Neural progenitor cell (in vitro differentiated cells): Measurements from ENCODE around the gene EPHA3. TPM values are rescaled to one million over a fixed set of nuclear protein-coding genes. Genes with fewer than 3 reads are reported as not detected.
A peak's percentile ranks its signal among the peaks of the same experiment; 100 is the strongest.

Source experiments
- DNase-seq: peaks from one replicate; pipeline ENCODE4 v3.0.0-alpha.2; 2016; ENCODE audit warnings: low spot score
- H2AFZ ChIP-seq: fragments of 200-600 bp; sonication (generic); replicated peaks from 2 replicates; pipeline ENCODE4 v1.6.1; 2016; ENCODE audit warnings: antibody characterized with exemption
- H3F3A ChIP-seq: fragments of 200-600 bp; sonication (generic); 2 replicates; pipeline ENCODE4 v1.6.1; 2016; ENCODE audit warnings: antibody characterized with exemption, low read depth
- H3K27ac ChIP-seq: fragments of 200-600 bp; sonication (generic); 2 replicates; pipeline ENCODE4 v1.5.1; 2016; ENCODE audit warnings: mild to moderate bottlenecking
- H3K27me3 ChIP-seq: fragments of 200-600 bp; sonication (generic); 2 replicates; pipeline ENCODE4 v1.6.1; 2016; ENCODE audit warnings: mild to moderate bottlenecking, moderate library complexity
- H3K36me3 ChIP-seq: fragments of 200-600 bp; sonication (generic); 2 replicates; pipeline ENCODE4 v1.5.1; 2016
- H3K4me1 ChIP-seq: fragments of 200-600 bp; sonication (generic); 2 replicates; pipeline ENCODE4 v1.6.1; 2016; ENCODE audit warnings: mixed run types
- H3K4me2 ChIP-seq: fragments of 200-600 bp; sonication (generic); 2 replicates; pipeline ENCODE4 v1.6.1; 2016
- H3K4me3 ChIP-seq: fragments of 200-600 bp; sonication (generic); 2 replicates; pipeline ENCODE4 v1.5.1; 2016
- H3K79me2 ChIP-seq: fragments of 200-600 bp; sonication (generic); 2 replicates; pipeline ENCODE4 v1.6.1; 2016; ENCODE audit warnings: low read depth
- H3K9ac ChIP-seq: fragments of 200-600 bp; sonication (generic); 2 replicates; pipeline ENCODE4 v1.6.1; 2016
- H3K9me3 ChIP-seq: fragments of 200-600 bp; sonication (generic); 2 replicates; pipeline ENCODE4 v1.5.1; 2016; ENCODE audit warnings: low read depth
- H4K20me1 ChIP-seq: fragments of 200-600 bp; sonication (generic); 2 replicates; pipeline ENCODE4 v1.6.1; 2016; ENCODE audit warnings: low read depth
- H3K27ac Mint-ChIP-seq: 3 replicates; pipeline ENCODE4 v1.8.0; 2021; ENCODE audit warnings: mixed read lengths
- H3K27me3 Mint-ChIP-seq: 2 replicates; pipeline ENCODE4 v1.8.0; 2022; ENCODE audit warnings: low read depth, mild to moderate bottlenecking, inconsistent platforms, moderate library complexity, mixed read lengths; ENCODE audit not compliant: insufficient read depth
- H3K36me3 Mint-ChIP-seq: 3 replicates; pipeline ENCODE4 v1.8.0; 2021; ENCODE audit warnings: mixed read lengths
- H3K4me1 Mint-ChIP-seq: 3 replicates; pipeline ENCODE4 v1.8.0; 2021; ENCODE audit warnings: mixed read lengths
- H3K4me3 Mint-ChIP-seq: 3 replicates; pipeline ENCODE4 v1.8.0; 2021; ENCODE audit warnings: mild to moderate bottlenecking, moderate library complexity, mixed read lengths
- H3K9me3 Mint-ChIP-seq: 3 replicates; pipeline ENCODE4 v1.8.0; 2020; ENCODE audit warnings: mixed read lengths
- CTCF ChIP-seq: fragments of 200-600 bp; sonication (generic); IDR thresholded peaks from 2 replicates; pipeline ENCODE4 v1.5.1; 2017; ENCODE audit warnings: antibody characterized with exemption, mild to moderate bottlenecking
- EZH2 ChIP-seq: fragments of 200-600 bp; sonication (generic); IDR thresholded peaks from 2 replicates; pipeline ENCODE4 v1.6.1; 2017; ENCODE audit warnings: antibody characterized with exemption, mild to moderate bottlenecking, moderate library complexity
- EZH2phosphoT487 ChIP-seq: fragments of 200-600 bp; sonication (generic); IDR thresholded peaks from 2 replicates; pipeline ENCODE4 v1.6.1; 2017; ENCODE audit warnings: antibody characterized with exemption
- total RNA-seq: library from RNA; depleted of rRNA; stranded (reverse); fragments of >200 nt; gene quantifications from 2 replicates; pipeline ENCODE4 v1.2.3, GENCODE V29; 2015; ENCODE audit warnings: low replicate concordance

EPHA3 gene
- total RNA-seq, 1 donor from 2014 or later, result 0.36 TPM

DNA sequence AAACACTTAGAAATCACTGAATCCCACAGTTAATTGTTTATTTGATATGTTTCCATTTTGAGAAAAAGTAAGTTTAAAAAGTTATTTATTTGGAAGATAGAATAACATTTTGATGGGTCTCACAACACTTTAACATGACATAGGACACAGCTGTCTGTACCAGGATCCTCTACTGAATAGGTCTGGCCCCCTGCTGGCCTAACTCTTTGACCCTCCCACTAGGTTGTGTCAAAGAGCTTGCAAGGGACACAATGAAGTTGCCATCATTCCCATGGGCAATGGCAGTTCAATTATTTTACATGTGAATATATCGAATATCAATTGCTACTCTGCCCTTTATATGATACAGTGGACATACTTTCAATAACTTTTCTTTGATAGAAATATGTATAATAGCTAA is 138.9 kb downstream of the EPHA3 start:
- Mint-ChIP-seq H3K27me3 (no peaks in the 10 kb centered on the region), H3K9me3 (peaks cover 8% of the 10 kb centered on the region), H3K4me3 (no peak overlapping the region), H3K27ac (peak overlapping the region; percentile 37), H3K36me3 (peaks cover 9% of the 10 kb centered on the region), H3K4me1 (peaks cover 52% of the 10 kb centered on the region)
- no peaks in the 10 kb centered on the region for H3K9me3 ChIP-seq
- H3K4me1 ChIP-seq, result peaks cover 17% of the 10 kb centered on the region
- no peaks in the 10 kb centered on the region for H3K27me3 ChIP-seq
- TF ChIP-seq CTCF, result peak; percentile 31
- no peak for TF ChIP-seq EZH2
- H3K36me3 ChIP-seq, result no peaks in the 10 kb centered on the region
- no peak overlapping the region for H3K9ac ChIP-seq
- no peaks in the 10 kb centered on the region for H3F3A ChIP-seq
- H2AFZ ChIP-seq, result no peak overlapping the region
- no peak overlapping the region for H3K27ac ChIP-seq
- no peak overlapping the region for H3K4me3 ChIP-seq
- peak; percentile 68 for DNase-seq
- H3K79me2 ChIP-seq, result no peaks in the 10 kb centered on the region
- H3K4me2 ChIP-seq, result no peak overlapping the region
- H4K20me1 ChIP-seq, result no peaks in the 10 kb centered on the region

- Mint-ChIP-seq H3K4me1 (peaks cover 50% of the 10 kb centered on the region), H3K4me3 (no peak overlapping the region), H3K36me3 (peaks cover 6% of the 10 kb centered on the region), H3K27ac (peak overlapping the region; percentile 16), H3K27me3 (no peaks in the 10 kb centered on the region), H3K9me3 (peaks cover 3% of the 10 kb centered on the region)
- Histone ChIP-seq H3K9ac (no peak overlapping the region), H3K4me1 (peaks cover 11% of the 10 kb centered on the region), H3K4me2 (no peak overlapping the region), H3K4me3 (no peak overlapping the region), H3K27ac (no peak overlapping the region), H3K36me3 (no peaks in the 10 kb centered on the region), H4K20me1 (no peaks in the 10 kb centered on the region), H3K9me3 (no peaks in the 10 kb centered on the region), H3K27me3 (no peaks in the 10 kb centered on the region), H3F3A (no peaks in the 10 kb centered on the region), H3K79me2 (no peaks in the 10 kb centered on the region), H2AFZ (no peak overlapping the region)
- TF ChIP-seq EZH2phosphoT487 (no peak), CTCF (no peak), EZH2 (no peak)
- no peak for DNase-seq
These were observed 143.3 kb downstream of the EPHA3 start for GRCh38 chr3:89250742-89251141.

GRCh38 chr3:89252016-89252415 is 144.6 kb downstream of the EPHA3 start:
- H3F3A ChIP-seq, result no peaks in the 10 kb centered on the region
- TF ChIP-seq EZH2phosphoT487 (no peak), EZH2 (no peak), CTCF (no peak)
- no peak for DNase-seq
- no peaks in the 10 kb centered on the region for H3K4me1 ChIP-seq
- Mint-ChIP-seq H3K36me3 (peaks cover 6% of the 10 kb centered on the region), H3K27ac (no peak overlapping the region), H3K4me3 (no peak overlapping the region), H3K4me1 (peaks cover 38% of the 10 kb centered on the region), H3K27me3 (no peaks in the 10 kb centered on the region), H3K9me3 (no peaks in the 10 kb centered on the region)
- H3K79me2 ChIP-seq, result no peaks in the 10 kb centered on the region
- no peaks in the 10 kb centered on the region for H3K36me3 ChIP-seq
- no peak overlapping the region for H3K4me3 ChIP-seq
- no peak overlapping the region for H3K4me2 ChIP-seq
- no peaks in the 10 kb centered on the region for H3K27me3 ChIP-seq
- no peaks in the 10 kb centered on the region for H3K9me3 ChIP-seq
- no peak overlapping the region for H3K27ac ChIP-seq
- no peak overlapping the region for H2AFZ ChIP-seq
- H3K9ac ChIP-seq, result no peak overlapping the region
- no peaks in the 10 kb centered on the region for H4K20me1 ChIP-seq
